ENCODE results near the gene NDST1. TPM values are rescaled to one million over a fixed set of nuclear protein-coding genes. Genes with fewer than 3 reads are reported as not detected.
"Not testable (repeated sequence)": the region's sequence is repeated elsewhere in the genome, so short reads cannot be mapped to it uniquely, and the experiment has no call there.

Gene NDST1
- total RNA-seq, 2 experiments from 2014 or later, result 2.5 to 2.6 TPM

- DNase-seq, result peak; percentile 13
- Mint-ChIP-seq H3K4me1 (ENCODE audit: low read depth) (no peaks in the 10 kb centered on the region), H3K36me3 (no peaks in the 10 kb centered on the region), H3K4me3 (no peak overlapping the region), H3K27me3 (no peaks in the 10 kb centered on the region), H3K9me3 (no peaks in the 10 kb centered on the region), H3K27ac (no peak overlapping the region)
- intact Hi-C loops (cut with micrococcal nuclease), result no loop called here
- ChIA-PET POLR2A (interaction anchor here (0.5 kb wide), 1 partner anchor 67 kb away, joined by 4 read pairs; no protein-coding TSS in a partner anchor), CTCF (no interaction called here)
These were observed 5.7 kb downstream of the NDST1 start for GRCh38 chr5:150513375-150514309.

DNA sequence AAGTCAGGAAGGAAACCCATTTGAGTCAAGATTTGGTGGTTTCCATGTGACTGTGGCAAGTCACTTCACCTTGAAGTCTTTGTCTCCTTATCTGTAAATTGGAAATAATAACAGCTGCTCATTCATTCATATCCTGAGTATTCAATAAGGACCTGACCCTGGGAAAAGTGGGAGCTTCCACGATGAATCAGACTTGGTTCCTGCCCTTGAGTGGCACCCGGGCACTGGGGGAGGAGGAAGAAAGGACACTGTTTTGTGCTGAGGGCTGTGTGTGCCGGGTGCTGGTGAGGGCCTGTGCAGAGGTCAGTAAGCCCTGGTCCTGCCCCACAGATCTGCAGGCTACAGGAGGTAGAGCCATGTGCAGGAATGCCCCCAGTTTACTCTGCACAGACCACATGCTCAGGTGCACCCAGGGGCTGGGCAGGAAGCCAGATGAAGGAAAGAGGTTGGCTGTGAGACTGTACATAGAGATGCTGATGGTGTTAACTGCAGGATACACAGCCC is 6.8 kb downstream of the NDST1 start:
- no peaks in the 10 kb centered on the region for H3K36me3 Mint-ChIP-seq
- DNase-seq, result no peak

GRCh38 chr5:150515446-150515845 is 7.5 kb downstream of the NDST1 start:
- H3K4me1 Mint-ChIP-seq (ENCODE audit: low read depth), result no peaks in the 10 kb centered on the region
- ChIA-PET CTCF (interaction anchor here (1.7 kb wide), 1 partner anchor 29 kb away, joined by 5 read pairs; no protein-coding TSS in a partner anchor), POLR2A (no interaction called here)
- no peaks in the 10 kb centered on the region for H3K36me3 Mint-ChIP-seq
- H3K27ac Mint-ChIP-seq, result no peak overlapping the region
- H3K4me3 Mint-ChIP-seq, result no peak overlapping the region
- no peaks in the 10 kb centered on the region for H3K9me3 Mint-ChIP-seq
- intact Hi-C loops (cut with micrococcal nuclease), result no loop called here
- DNase-seq, result no peak
- no peaks in the 10 kb centered on the region for H3K27me3 Mint-ChIP-seq

More for the DNA sequence above, 6.8 kb downstream of the NDST1 start:
- Mint-ChIP-seq H3K9me3 (no peaks in the 10 kb centered on the region), H3K27ac (no peak overlapping the region), H3K4me1 (ENCODE audit: low read depth) (no peaks in the 10 kb centered on the region), H3K27me3 (no peaks in the 10 kb centered on the region), H3K4me3 (no peak overlapping the region)
- intact Hi-C loops (cut with micrococcal nuclease), result no loop called here
- POLR2A ChIA-PET, result no interaction called here
- CTCF ChIA-PET, result no interaction called here

DNA sequence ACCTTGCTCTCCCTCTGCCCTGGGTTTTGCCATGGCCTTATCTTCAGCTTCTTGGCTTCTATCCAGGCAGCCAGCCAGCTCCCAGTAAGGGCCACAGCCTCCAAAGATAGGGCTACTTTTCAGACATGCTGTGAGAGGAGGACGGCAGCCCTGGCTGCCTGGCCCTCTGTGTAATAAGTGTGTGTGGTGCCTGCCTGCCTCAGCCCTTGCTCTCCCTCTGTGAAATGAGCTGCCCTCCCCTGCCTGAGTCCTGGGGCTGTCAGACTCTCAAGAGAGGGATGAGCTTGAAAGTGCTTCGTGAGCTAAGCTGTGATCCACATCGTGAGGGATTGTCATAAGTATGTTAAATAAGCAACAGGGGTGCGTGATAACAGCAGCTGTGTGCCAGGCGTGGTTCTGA is 8.1 kb downstream of the NDST1 start:
- no peaks in the 10 kb centered on the region for H3K9me3 Mint-ChIP-seq
- H3K27ac Mint-ChIP-seq, result no peak overlapping the region
- no peak for DNase-seq

GRCh38 chr5:150517272-150518152 is 9.6 kb downstream of the NDST1 start:
- H3K9me3 Mint-ChIP-seq, result no peaks in the 10 kb centered on the region
- H3K27ac Mint-ChIP-seq, result no peak overlapping the region
- no peak overlapping the region for H3K4me3 Mint-ChIP-seq
- ChIA-PET CTCF (interaction anchor here (1.7 kb wide), 1 partner anchor 27 kb away, joined by 5 read pairs; no protein-coding TSS in a partner anchor), POLR2A (no interaction called here)
- H3K36me3 Mint-ChIP-seq, result no peaks in the 10 kb centered on the region
- no peaks in the 10 kb centered on the region for H3K27me3 Mint-ChIP-seq
- H3K4me1 Mint-ChIP-seq (ENCODE audit: low read depth), result no peaks in the 10 kb centered on the region
- DNase-seq, result no peak
- intact Hi-C loops (cut with micrococcal nuclease), result no loop called here

More for the DNA sequence above, 8.1 kb downstream of the NDST1 start:
- H3K27me3 Mint-ChIP-seq, result no peaks in the 10 kb centered on the region
- no peaks in the 10 kb centered on the region for H3K4me1 Mint-ChIP-seq (ENCODE audit: low read depth)
- no peak overlapping the region for H3K4me3 Mint-ChIP-seq
- CTCF ChIA-PET, result interaction anchor here (1.7 kb wide), 1 partner anchor 28 kb away, joined by 5 read pairs; no protein-coding TSS in a partner anchor
- no peaks in the 10 kb centered on the region for H3K36me3 Mint-ChIP-seq
- POLR2A ChIA-PET, result no interaction called here
- intact Hi-C loops (cut with micrococcal nuclease), result no loop called here

DNA sequence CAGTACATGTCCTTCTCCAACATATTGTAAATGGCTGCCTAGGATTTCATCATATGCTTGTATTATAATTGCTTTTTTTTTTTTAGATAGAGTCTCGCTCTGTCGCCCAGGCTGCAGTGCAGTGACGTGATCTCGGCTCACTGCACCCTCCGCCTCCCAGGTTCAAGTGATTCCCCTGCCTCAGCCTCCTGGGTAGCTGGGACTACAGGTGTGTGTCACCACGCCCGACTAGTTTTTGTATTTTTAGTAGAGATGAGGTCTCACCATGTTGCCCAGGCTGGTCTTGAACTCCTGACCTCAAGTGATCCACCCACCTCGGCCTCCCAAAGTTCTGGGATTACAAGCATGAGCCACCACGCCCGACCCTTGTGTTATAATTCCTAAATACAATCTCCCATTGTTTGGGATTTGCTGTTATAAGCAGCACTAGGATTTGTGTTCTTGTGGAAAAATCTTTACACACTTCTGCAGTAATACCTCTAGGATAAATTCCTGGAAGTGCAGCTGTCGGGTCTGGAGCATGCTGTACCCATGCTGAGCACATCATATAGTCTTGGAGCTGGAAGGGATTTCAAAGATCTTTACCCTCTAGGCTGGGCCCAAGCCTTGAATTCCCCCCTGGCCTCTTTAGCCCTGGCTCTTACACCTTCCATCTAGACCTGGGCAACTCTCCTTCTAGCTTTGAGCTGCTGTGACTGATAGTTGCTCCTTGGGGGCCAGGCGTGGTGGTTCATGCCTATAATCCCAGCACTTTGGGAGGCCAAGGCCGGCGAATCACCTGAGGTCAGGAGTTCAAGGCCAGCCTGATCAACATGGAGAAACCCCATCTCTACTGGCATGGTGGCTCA is 11.0 kb downstream of the NDST1 start:
- H3K36me3 Mint-ChIP-seq; POLR2A ChIA-PET; H3K4me3 Mint-ChIP-seq; DNase-seq; intact Hi-C loops (cut with micrococcal nuclease); H3K9me3 Mint-ChIP-seq; H3K27ac Mint-ChIP-seq; H3K4me1 Mint-ChIP-seq (ENCODE audit: low read depth); CTCF ChIA-PET; H3K27me3 Mint-ChIP-seq: not testable (repeated sequence)

DNA sequence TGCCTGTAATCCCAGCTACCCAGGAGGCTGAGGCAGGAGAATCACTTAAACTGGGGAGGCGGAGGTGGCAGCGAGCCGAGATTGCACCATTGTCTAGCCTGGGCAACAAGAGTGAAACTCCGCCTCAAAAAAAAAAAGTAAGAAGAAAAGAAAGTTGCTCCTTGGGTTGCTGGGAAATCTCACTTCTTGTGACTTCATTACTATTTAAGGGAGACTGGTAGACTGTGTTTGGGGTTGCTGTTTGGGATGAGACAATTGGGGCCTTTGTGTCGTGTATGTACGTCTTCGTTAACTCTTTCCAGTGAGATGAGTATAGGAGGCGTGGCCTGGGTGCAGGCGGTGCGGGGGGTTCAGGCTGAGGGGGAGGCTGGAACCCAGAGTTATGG is 11.6 kb downstream of the NDST1 start:
- Mint-ChIP-seq H3K9me3 (no peaks in the 10 kb centered on the region), H3K4me1 (ENCODE audit: low read depth) (no peaks in the 10 kb centered on the region), H3K27me3 (no peaks in the 10 kb centered on the region), H3K27ac (no peak overlapping the region), H3K36me3 (no peaks in the 10 kb centered on the region), H3K4me3 (no peak overlapping the region)
- intact Hi-C loops (cut with micrococcal nuclease), result no loop called here
- no peak for DNase-seq
- POLR2A ChIA-PET, result no interaction called here
- CTCF ChIA-PET, result no interaction called here

GRCh38 chr5:150519978-150520377 is 12.0 kb downstream of the NDST1 start:
- H3K4me3 Mint-ChIP-seq, result no peak overlapping the region
- ChIA-PET CTCF (no interaction called here), POLR2A (no interaction called here)
- no peak for DNase-seq
- H3K27me3 Mint-ChIP-seq, result no peaks in the 10 kb centered on the region
- intact Hi-C loops (cut with micrococcal nuclease), result no loop called here
- H3K27ac Mint-ChIP-seq, result no peak overlapping the region
- H3K4me1 Mint-ChIP-seq (ENCODE audit: low read depth), result no peaks in the 10 kb centered on the region
- H3K9me3 Mint-ChIP-seq, result no peaks in the 10 kb centered on the region
- no peaks in the 10 kb centered on the region for H3K36me3 Mint-ChIP-seq

- H3K4me1 Mint-ChIP-seq (ENCODE audit: low read depth), result no peaks in the 10 kb centered on the region
- H3K36me3 Mint-ChIP-seq, result no peaks in the 10 kb centered on the region
- ChIA-PET POLR2A (no interaction called here), CTCF (no interaction called here)
- H3K9me3 Mint-ChIP-seq, result no peaks in the 10 kb centered on the region
- no peaks in the 10 kb centered on the region for H3K27me3 Mint-ChIP-seq
- no peak for DNase-seq
- intact Hi-C loops (cut with micrococcal nuclease), result no loop called here
- H3K27ac Mint-ChIP-seq, result no peak overlapping the region
- H3K4me3 Mint-ChIP-seq, result no peak overlapping the region
These were observed 13.0 kb downstream of the NDST1 start for GRCh38 chr5:150520747-150521521.

DNA sequence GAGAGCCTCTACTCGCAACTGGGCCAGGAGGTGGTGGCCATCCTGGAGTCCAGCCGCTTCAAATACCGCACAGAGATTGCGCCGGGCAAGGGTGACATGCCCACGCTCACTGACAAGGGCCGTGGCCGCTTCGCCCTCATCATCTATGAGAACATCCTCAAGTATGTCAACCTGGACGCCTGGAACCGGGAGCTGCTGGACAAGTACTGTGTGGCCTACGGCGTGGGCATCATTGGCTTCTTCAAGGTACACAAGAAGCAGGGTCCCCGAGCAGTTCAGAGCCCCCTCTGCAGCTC is 13.5 kb downstream of the NDST1 start:
- Mint-ChIP-seq H3K4me1 (ENCODE audit: low read depth) (no peaks in the 10 kb centered on the region), H3K36me3 (no peaks in the 10 kb centered on the region), H3K4me3 (no peak overlapping the region), H3K9me3 (no peaks in the 10 kb centered on the region), H3K27me3 (no peaks in the 10 kb centered on the region), H3K27ac (no peak overlapping the region)
- intact Hi-C loops (cut with micrococcal nuclease), result no loop called here
- ChIA-PET POLR2A (no interaction called here), CTCF (no interaction called here)
- no peak for DNase-seq

- Mint-ChIP-seq H3K27ac (no peak overlapping the region), H3K27me3 (no peaks in the 10 kb centered on the region), H3K36me3 (no peaks in the 10 kb centered on the region), H3K4me3 (no peak overlapping the region), H3K4me1 (ENCODE audit: low read depth) (no peaks in the 10 kb centered on the region), H3K9me3 (no peaks in the 10 kb centered on the region)
- ChIA-PET POLR2A (no interaction called here), CTCF (interaction anchor here (1.1 kb wide), 1 partner anchor 62 kb away, joined by 5 read pairs; no protein-coding TSS in a partner anchor)
- intact Hi-C loops (cut with micrococcal nuclease), result loop anchor here (2.0 kb wide), 1 partner anchor 63 kb away; no protein-coding TSS in a partner anchor
- no peak for DNase-seq
These were observed 14.1 kb downstream of the NDST1 start for GRCh38 chr5:150521939-150522503.
